Measurements from ENCODE around the gene PKNOX2.

GRCh38 chr11:125333354-125334073 lies 169.0 kb downstream of the PKNOX2 start:
- TF ChIP-seq, protein P1, sequence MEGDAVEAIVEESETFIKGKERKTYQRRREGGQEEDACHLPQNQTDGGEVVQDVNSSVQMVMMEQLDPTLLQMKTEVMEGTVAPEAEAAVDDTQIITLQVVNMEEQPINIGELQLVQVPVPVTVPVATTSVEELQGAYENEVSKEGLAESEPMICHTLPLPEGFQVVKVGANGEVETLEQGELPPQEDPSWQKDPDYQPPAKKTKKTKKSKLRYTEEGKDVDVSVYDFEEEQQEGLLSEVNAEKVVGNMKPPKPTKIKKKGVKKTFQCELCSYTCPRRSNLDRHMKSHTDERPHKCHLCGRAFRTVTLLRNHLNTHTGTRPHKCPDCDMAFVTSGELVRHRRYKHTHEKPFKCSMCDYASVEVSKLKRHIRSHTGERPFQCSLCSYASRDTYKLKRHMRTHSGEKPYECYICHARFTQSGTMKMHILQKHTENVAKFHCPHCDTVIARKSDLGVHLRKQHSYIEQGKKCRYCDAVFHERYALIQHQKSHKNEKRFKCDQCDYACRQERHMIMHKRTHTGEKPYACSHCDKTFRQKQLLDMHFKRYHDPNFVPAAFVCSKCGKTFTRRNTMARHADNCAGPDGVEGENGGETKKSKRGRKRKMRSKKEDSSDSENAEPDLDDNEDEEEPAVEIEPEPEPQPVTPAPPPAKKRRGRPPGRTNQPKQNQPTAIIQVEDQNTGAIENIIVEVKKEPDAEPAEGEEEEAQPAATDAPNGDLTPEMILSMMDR (IDR thresholded peaks at IDR 0.05; ENCODE audit: low read depth, low read length) = no peak
- TF ChIP-seq EZH2phosphoT487 (IDR thresholded peaks at IDR 0.05; ENCODE audit: low read depth) = no peak
